Suprapubic skin (tissue), 4 donors: ENCODE results near the gene CLEC5A.

Experiments used
- POLR2A ChIP-seq, 2 donors: fragments of 450-650 bp; IDR thresholded peaks; one replicate each; pipeline ENCODE4 v1.6.1; 2017; ENCODE audit warnings: antibody characterized with exemption in 2 of 2, mild to moderate bottlenecking in 2 of 2, moderate library complexity in 2 of 2
- POLR2AphosphoS5 ChIP-seq, 3 donors: sonication (generic); formaldehyde crosslinking; IDR thresholded peaks; one replicate each; pipeline ENCODE4 v1.6.1; 2017; ENCODE audit warnings: antibody characterized with exemption in 3 of 3
- TF ChIP-seq, protein P1 (sequence below), 2 donors: fragments of 200-600 bp in 1 of 2; fragments of 450-650 bp in 1 of 2; sonication (generic) in 1 of 2; IDR thresholded peaks; one replicate each; pipeline ENCODE4 v1.5.1; 2016 to 2019; ENCODE audit warnings: antibody characterized with exemption in 2 of 2, mild to moderate bottlenecking in 1 of 2, moderate library complexity in 1 of 2

GRCh38 chr7:141943846-141944245 is 2.9 kb downstream of the CLEC5A start:
- TF ChIP-seq, protein P1, sequence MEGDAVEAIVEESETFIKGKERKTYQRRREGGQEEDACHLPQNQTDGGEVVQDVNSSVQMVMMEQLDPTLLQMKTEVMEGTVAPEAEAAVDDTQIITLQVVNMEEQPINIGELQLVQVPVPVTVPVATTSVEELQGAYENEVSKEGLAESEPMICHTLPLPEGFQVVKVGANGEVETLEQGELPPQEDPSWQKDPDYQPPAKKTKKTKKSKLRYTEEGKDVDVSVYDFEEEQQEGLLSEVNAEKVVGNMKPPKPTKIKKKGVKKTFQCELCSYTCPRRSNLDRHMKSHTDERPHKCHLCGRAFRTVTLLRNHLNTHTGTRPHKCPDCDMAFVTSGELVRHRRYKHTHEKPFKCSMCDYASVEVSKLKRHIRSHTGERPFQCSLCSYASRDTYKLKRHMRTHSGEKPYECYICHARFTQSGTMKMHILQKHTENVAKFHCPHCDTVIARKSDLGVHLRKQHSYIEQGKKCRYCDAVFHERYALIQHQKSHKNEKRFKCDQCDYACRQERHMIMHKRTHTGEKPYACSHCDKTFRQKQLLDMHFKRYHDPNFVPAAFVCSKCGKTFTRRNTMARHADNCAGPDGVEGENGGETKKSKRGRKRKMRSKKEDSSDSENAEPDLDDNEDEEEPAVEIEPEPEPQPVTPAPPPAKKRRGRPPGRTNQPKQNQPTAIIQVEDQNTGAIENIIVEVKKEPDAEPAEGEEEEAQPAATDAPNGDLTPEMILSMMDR (IDR thresholded peaks at IDR 0.05): no peak
- no peak for TF ChIP-seq POLR2A (IDR thresholded peaks at IDR 0.05)
- no peak for TF ChIP-seq POLR2AphosphoS5 (IDR thresholded peaks at IDR 0.05)
